Right ventricle myocardium superior (tissue), 1 donor: ENCODE measurements around the gene DMWD. TPM values are rescaled to one million over a fixed set of nuclear protein-coding genes. Genes with fewer than 3 reads are reported as not detected.

Experiments used
- ATAC-seq: fragments of 200-7000 bp; cut with Tn5 transposase; one replicate; pipeline ENCODE4 v1.9.1; 2020; ENCODE audit warnings: mild to moderate bottlenecking; ENCODE audit not compliant: poor library complexity
- DNase-seq: peaks from one replicate; pipeline ENCODE4 v3.0.0-alpha.2; 2020
- intact Hi-C: fragments of 100-400 bp; cut with DNase I; formaldehyde crosslinking; loops from one replicate; pipeline ENCODE4 v1.11.2; 2022
- total RNA-seq: library from RNA; stranded (reverse); fragmentation: NEBNext Ultra II Directional; extraction: Animal tissue kit (Norgen Biotek cat#: 25700); gene quantifications from one replicate; pipeline ENCODE4 v1.2.1, GENCODE V29; 2021
- donor health status: DM: no; HTN: yes; CAD: no; lungs with severe emphysema.

The DMWD gene
- total RNA-seq, 1 donor from 2014 or later: 57.2 TPM

GRCh38 chr19:45774765-45775164 is 17.9 kb downstream of the DMWD start:
- ATAC-seq (no peak), DNase-seq (no peak)
- intact Hi-C loops: no loop called here

DNA sequence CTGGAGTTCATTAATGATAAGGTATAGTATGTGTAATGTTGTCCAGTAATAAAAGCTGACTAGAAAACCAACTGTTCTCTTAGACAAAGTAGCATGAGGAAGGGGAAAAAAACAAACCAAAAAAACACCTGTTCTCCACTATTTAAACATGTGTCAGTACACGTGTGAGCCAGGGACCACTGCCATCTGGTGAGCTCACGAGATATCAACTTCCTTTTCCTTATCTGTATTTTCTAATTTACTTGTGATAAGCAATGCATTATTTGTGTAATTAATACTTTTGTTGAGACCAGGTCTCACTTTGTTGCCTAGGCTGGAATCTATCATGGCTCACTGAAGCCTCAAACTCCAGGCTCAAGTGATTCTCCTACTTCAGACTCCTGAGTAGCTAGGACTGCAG is 19.3 kb downstream of the DMWD start:
- intact Hi-C loops: no loop called here
- no peak for DNase-seq

DNA sequence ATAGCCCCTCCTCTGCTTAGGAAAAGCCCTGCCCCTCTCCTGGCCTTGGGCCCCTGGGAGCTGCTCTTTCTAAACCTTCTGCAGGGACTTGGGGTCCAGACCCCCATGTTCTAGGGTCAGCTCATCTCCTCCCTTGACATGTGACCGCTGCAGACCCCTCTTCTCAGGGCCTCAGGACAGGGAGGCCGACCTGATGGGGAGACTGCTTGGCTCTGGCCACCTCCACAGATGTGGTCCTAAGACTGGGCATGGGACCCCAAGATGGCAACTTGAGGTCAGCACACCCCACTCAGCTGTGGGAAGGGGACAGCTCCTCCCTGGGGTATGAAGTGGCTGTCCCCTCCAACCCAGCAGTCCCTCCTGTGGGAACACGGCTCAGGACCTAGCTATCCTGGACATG is 19.7 kb downstream of the DMWD start:
- no peak for DNase-seq
- ATAC-seq: no peak

More for the DNA sequence above, 19.3 kb downstream of the DMWD start:
- ATAC-seq: no peak

DNA sequence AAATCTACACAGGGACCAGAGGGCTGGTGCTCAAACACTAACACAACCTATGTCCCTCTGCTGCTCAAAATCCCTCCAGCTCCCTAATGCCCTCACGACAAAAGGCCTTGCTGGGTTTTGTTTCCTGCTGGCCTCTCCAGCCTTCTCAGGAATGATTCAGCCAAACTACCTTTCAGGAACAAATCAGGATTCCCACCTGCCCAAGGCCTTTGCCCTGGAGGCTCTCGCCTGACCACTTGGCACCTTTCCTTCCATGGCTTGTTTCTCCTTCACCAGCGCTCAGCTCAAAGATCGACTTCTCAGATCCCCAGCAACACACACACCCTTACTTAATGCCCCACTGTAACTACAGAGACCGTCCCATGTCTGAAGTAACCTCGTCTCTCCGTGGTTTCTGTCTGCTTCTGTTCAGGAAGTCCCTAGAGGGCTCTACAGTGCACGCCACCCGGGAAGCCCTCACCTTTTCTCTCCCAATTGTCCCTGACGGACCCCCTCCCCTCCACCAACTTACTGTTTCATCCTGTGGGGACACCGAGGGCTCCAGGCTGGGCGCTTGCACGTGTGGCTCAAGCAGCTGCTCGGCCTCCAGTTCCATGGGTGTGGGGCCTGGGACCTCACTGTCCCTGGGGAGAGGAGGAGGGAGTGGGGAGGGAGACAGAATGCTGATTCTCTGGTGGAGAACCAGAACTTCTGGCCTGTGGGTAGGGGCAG is 20.4 kb downstream of the DMWD start:
- ATAC-seq (no peak), DNase-seq (no peak)
- intact Hi-C loops: no loop called here

More for the DNA sequence above, 19.7 kb downstream of the DMWD start:
- intact Hi-C loops: no loop called here

DNA sequence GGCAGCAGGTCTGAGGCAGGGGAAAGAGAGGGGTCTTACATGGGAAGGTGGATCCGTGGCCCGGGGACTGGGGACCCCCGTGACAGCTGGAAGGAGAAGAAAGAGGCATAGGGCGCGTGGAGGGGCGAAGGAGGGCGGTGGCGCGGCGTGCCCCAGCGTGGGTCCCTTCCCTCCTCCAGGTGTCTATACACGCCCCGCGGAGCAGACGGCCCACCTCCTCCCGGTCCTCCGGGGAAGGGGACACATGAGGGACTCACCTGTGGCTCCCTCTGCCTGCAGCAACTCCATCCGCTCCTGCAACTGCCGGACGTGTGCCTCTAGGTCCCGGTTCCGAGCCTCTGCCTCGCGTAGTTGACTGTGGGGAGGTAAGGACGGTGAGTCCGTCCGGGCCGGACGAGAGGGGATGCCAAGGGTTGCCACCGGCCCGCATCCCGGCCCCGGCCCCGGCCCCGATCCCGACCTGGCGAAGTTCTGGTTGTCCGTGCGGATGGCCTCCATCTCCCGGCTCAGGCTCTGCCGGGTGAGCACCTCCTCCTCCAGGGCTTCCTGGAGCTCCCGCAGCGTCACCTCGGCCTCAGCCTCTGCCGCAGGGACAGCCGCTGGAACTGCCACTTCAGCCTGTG is 21.2 kb downstream of the DMWD start:
- no peak for ATAC-seq
- DNase-seq: peak; percentile 48
- intact Hi-C loops: no loop called here

- ATAC-seq (peak; percentile 72), DNase-seq (peak; percentile 97)
- intact Hi-C loops: no loop called here
Observed at GRCh38 chr19:45770192-45771101, 22.2 kb downstream of the DMWD start.

- ATAC-seq (peak; percentile 0), DNase-seq (peak; percentile 61)
- intact Hi-C loops: loop anchor here (5.0 kb wide), 2 partner anchors 32 to 53 kb away; no protein-coding TSS in a partner anchor
Observed at GRCh38 chr19:45769821-45770191, 22.8 kb downstream of the DMWD start.

- ATAC-seq: peak; percentile 62
- intact Hi-C loops: loop anchor here (5.0 kb wide), 2 partner anchors 33 to 52 kb away; no protein-coding TSS in a partner anchor
- DNase-seq: peak; percentile 99
Observed at GRCh38 chr19:45768984-45769782, 23.5 kb downstream of the DMWD start, which contains the start of gene SIX5. SIX5 (minus strand) TSS chr19:45769252; CDS start chr19:45768844, 408 bp downstream.

DNA sequence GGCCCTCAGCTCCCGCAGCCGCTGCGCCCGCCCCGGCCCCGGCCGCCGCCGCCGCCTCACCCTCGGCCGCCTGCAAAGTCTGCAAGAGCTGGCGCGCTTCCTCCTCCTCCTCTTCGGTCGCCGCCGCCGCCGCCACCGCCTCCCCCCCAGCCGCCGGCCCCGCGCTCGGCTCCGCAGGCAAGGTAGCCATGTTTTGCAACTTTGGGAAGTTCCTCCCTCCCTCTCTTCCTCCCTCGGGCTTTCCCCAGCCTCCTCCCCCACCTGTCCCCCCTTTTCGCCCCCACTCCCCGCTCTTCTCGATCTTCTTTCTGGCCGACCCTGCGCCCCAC is 24.0 kb downstream of the DMWD start:
- ATAC-seq (no peak), DNase-seq (peak; percentile 69)
- intact Hi-C loops: loop anchor here (5.0 kb wide), 2 partner anchors 34 to 51 kb away; no protein-coding TSS in a partner anchor

DNA sequence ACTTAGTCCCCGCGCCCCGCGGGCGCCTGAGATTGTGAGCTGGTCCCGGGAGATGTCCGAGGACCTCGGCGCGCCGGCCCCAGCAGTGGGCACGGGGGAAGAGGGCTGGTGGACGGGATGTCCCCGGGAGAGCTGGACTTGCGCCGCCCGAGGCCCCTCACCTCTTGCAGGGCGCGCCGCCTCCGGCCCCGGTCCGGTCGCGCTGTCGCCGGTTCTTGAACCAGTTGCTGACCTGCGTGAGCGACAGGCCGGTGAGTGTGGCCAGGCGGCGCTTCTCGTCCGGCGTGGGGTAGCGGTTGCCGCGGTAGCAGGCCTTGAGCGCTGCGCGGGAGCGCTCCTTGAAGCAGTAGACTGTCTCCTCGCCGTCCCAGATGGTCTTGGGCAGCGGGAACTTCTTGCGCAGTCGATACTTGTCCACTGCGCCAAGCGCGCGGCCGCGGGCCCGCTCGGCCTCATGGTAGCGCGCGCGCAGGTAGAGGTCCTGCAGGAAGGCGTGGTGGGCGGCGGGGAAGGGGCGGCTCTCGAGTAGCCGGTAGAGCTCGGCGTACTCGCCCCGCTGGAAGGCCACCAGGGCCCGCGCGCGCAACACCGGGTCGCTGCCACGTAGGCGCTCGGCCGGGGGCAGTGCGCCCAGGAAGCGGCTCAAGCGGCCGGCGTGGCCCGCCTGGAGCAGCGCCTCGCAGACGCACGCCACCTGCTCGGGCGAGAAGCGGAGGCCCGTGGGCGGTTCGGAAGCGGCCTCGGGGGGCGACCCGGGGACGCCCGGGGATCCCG is 24.6 kb downstream of the DMWD start:
- intact Hi-C loops: loop anchor here (5.0 kb wide), 2 partner anchors 34 to 51 kb away; no protein-coding TSS in a partner anchor
- DNase-seq (peak; percentile 78), ATAC-seq (peak; percentile 2)

- DNase-seq: peak; percentile 86
- intact Hi-C loops: loop anchor here (5.0 kb wide), 2 partner anchors 35 to 50 kb away; no protein-coding TSS in a partner anchor
- peak; percentile 8 for ATAC-seq
Observed at GRCh38 chr19:45767410-45767880, 25.2 kb downstream of the DMWD start.

DNA sequence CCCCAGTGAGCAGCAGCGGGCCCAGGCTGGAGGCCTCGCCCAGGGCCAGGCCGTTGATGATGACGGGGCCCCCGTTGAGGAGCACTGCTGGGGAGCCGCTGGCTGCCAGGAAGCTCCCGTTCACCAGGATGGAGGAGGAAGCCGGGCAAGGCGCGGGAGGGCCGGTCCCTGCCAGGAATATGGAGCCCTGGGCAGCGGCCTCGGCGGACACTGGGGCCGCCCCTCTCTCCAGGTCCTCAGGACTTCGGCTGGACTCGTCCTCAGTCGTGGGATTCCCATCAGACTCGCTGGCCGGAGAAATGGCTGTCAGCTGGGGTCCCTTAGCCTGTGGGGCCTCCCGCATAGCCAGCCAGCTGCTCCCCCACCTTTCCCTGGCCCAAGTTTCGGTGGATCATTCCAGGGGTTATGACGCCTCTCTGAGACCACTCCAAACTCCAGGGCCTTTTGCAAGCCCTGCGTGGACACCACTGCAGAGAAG is 25.7 kb downstream of the DMWD start:
- peak; percentile 65 for DNase-seq
- intact Hi-C loops: loop anchor here (5.0 kb wide), 2 partner anchors 35 to 50 kb away; no protein-coding TSS in a partner anchor

GRCh38 chr19:45766296-45766868 is 26.3 kb downstream of the DMWD start:
- intact Hi-C loops: loop anchor here (5.0 kb wide), 2 partner anchors 36 to 49 kb away; no protein-coding TSS in a partner anchor
- ATAC-seq: no peak

More for the DNA sequence above, 25.7 kb downstream of the DMWD start:
- no peak for ATAC-seq

DNA sequence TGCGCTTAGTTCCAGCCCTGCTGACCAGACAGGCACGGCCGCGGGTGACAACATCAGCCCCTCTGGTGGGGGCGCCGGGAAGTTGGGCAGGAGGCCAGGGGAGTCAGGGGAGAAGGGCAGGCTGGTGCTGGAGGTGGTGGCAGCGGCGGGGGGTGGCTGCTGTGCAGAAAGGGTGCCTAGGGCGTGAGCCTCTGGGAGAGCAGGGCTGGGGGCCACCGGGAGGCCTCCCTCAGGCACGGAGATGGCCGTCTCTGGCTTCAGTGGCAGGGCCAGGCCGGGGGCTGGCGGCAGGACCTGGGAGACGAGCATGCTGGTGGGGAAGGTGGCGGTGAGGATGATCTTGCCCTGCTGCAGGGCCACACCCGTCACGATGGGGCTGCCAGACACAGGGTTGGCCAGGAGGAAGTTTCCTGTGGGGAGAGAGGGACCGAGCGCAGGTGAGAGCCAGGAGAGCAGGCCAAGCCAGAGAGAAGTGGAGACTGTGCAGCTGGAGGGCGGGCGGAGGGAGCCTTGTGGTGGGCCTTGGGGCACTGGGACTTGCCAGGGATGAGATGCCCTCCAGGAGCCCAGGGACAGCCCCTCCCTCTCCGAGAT is 26.8 kb downstream of the DMWD start:
- intact Hi-C loops: loop anchor here (5.0 kb wide), 2 partner anchors 37 to 48 kb away; no protein-coding TSS in a partner anchor
- no peak for ATAC-seq
- peak; percentile 52 for DNase-seq

More at GRCh38 chr19:45766296-45766868, 26.3 kb downstream of the DMWD start:
- DNase-seq: peak; percentile 53

DNA sequence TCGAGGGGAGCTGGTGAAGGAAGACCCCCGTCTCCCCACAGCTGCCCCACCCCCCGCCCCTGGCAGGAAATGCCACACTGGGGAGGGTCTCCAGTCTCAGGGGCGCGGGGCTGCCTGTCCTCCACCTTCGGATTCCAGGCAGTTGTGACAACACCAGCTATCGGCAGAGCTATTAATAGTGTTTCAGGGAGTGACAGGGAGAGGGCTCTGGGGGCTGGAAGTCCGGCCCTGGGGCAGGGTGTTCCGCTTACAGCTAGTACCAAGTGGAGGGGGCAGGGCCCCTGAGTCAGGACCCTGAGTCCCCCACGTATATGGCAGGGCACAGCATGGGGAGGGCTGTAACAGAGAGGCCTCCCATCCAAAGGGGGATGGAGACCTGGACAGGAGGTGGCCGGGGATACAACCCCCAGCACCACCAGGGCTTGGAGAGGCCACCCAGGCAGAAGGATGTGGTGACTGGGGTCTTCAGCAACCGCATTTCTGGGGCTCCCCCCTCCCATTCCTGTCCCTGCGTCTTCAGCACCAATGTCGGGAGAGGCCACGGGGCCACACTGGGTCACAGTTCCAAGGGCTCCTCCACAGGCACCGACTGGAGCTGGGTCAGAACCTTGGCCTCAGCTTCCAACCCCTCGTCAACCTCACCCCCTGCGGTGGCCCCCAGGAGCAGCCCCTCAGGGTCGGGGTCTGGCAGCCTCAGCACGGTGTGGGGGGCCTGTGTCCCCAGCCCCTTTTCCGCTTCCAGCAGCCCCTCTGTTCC is 27.5 kb downstream of the DMWD start:
- DNase-seq (peak; percentile 76), ATAC-seq (peak; percentile 21)
- intact Hi-C loops: loop anchor here (5.0 kb wide), 2 partner anchors 37 to 48 kb away; no protein-coding TSS in a partner anchor
